CD14-positive monocyte (primary cell): ENCODE data around the gene HEPN1. TPM values are rescaled to one million over a fixed set of nuclear protein-coding genes. Genes with fewer than 3 reads are reported as not detected.

Experiments used
- DNase-seq, 3 donors: peaks; one replicate each; pipeline ENCODE4 v3.0.0-alpha.2; 2011 to 2022
- H2AFZ ChIP-seq: 2 replicates; pipeline ENCODE4 v1.6.0; 2012; ENCODE audit warnings: mild to moderate bottlenecking, low read depth, low read length, inconsistent platforms; ENCODE audit not compliant: insufficient read depth, poor library complexity, severe bottlenecking
- H3K27ac ChIP-seq, 2 donors: 1 replicate in 1 of 2; 2 replicates in 1 of 2; pipeline ENCODE4 v1.5.1; 2012 to 2013; ENCODE audit warnings: low read length in 2 of 2, control low read depth in 1 of 2, inconsistent platforms in 1 of 2, low read depth in 1 of 2, mild to moderate bottlenecking in 1 of 2
- H3K27me3 ChIP-seq, 2 donors: one replicate each; pipeline versions ENCODE4 v1.6.0 to v1.6.1; 2011 to 2013; ENCODE audit warnings: low read length in 2 of 2; ENCODE audit not compliant: control insufficient read depth in 2 of 2, insufficient read depth in 2 of 2
- H3K36me3 ChIP-seq, 2 donors: replicated peaks in 1 of 2; 1 replicate in 1 of 2; 2 replicates in 1 of 2; pipeline versions ENCODE4 v1.5.1 to v1.6.1; 2012 to 2013; ENCODE audit warnings: low read length in 2 of 2, control low read depth in 1 of 2, inconsistent platforms in 1 of 2, mild to moderate bottlenecking in 1 of 2; ENCODE audit not compliant: insufficient read depth in 2 of 2, control insufficient read depth in 1 of 2
- H3K4me1 ChIP-seq, 2 donors: 1 replicate in 1 of 2; 2 replicates in 1 of 2; pipeline versions ENCODE4 v1.5.1 to v1.6.1; 2012 to 2013; ENCODE audit warnings: low read length in 2 of 2, control low read depth in 1 of 2, inconsistent platforms in 1 of 2, mild to moderate bottlenecking in 1 of 2, moderate library complexity in 1 of 2; ENCODE audit not compliant: insufficient read depth in 2 of 2, control insufficient read depth in 1 of 2
- H3K4me2 ChIP-seq: replicated peaks from 2 replicates; pipeline ENCODE3; 2012; ENCODE audit warnings: low read length, moderate library complexity, mild to moderate bottlenecking; ENCODE audit not compliant: poor library complexity, severe bottlenecking; ENCODE audit errors: extremely low read depth
- H3K4me3 ChIP-seq, 3 experiments: fragments of 200-600 bp in 1 of 3; sonication (generic) in 1 of 3; replicated peaks in 1 of 3; 1 replicate in 2 of 3; 2 replicates in 1 of 3; pipeline ENCODE4 v1.5.1; 2011 to 2013; ENCODE audit warnings: low read length in 3 of 3, mild to moderate bottlenecking in 3 of 3, control low read depth in 2 of 3, low read depth in 2 of 3, inconsistent platforms in 1 of 3, moderate library complexity in 1 of 3
- H3K79me2 ChIP-seq: 2 replicates; pipeline ENCODE4 v1.6.0; 2012; ENCODE audit warnings: mild to moderate bottlenecking, control low read depth, inconsistent platforms, low read length, moderate library complexity; ENCODE audit not compliant: insufficient read depth
- H3K9ac ChIP-seq: 2 replicates; pipeline ENCODE4 v1.6.0; 2017; ENCODE audit warnings: low read length, mild to moderate bottlenecking; ENCODE audit not compliant: insufficient read depth, poor library complexity, severe bottlenecking
- H3K9me3 ChIP-seq, 2 donors: replicated peaks in 1 of 2; 1 replicate in 1 of 2; 2 replicates in 1 of 2; pipeline versions ENCODE4 v1.5.1 to v1.6.1; 2012 to 2013; ENCODE audit warnings: low read length in 2 of 2, control low read depth in 1 of 2; ENCODE audit not compliant: control insufficient read depth in 1 of 2, insufficient read depth in 1 of 2
- H4K20me1 ChIP-seq: 2 replicates; pipeline ENCODE4 v1.6.0; 2012; ENCODE audit warnings: mild to moderate bottlenecking, low read length, control low read depth, moderate library complexity; ENCODE audit not compliant: insufficient read depth
- H3K27ac Mint-ChIP-seq, 7 donors: one replicate each; pipeline ENCODE4 v1.8.0; 2020; ENCODE audit warnings: mild to moderate bottlenecking in 7 of 7, mixed read lengths in 7 of 7, moderate library complexity in 6 of 7, inconsistent platforms in 2 of 7
- H3K27me3 Mint-ChIP-seq, 3 donors: one replicate each; pipeline ENCODE4 v1.8.0; 2021 to 2022; ENCODE audit warnings: low read depth in 3 of 3, mild to moderate bottlenecking in 3 of 3, mixed read lengths in 3 of 3, moderate library complexity in 3 of 3, inconsistent platforms in 1 of 3
- H3K36me3 Mint-ChIP-seq, 2 donors: one replicate each; pipeline ENCODE4 v1.8.0; 2020; ENCODE audit warnings: mixed read lengths in 2 of 2, inconsistent platforms in 1 of 2, mild to moderate bottlenecking in 1 of 2
- H3K4me1 Mint-ChIP-seq: one replicate; pipeline ENCODE4 v1.8.0; 2020; ENCODE audit warnings: mild to moderate bottlenecking, mixed read lengths
- H3K4me3 Mint-ChIP-seq, 2 donors: one replicate each; pipeline ENCODE4 v1.8.0; 2020; ENCODE audit warnings: mild to moderate bottlenecking in 2 of 2, mixed read lengths in 2 of 2, moderate library complexity in 1 of 2
- H3K9me3 Mint-ChIP-seq, 7 donors: one replicate each; pipeline ENCODE4 v1.8.0; 2020 to 2022; ENCODE audit warnings: mixed read lengths in 7 of 7, mild to moderate bottlenecking in 6 of 7, moderate library complexity in 6 of 7, inconsistent platforms in 2 of 7
- CTCF ChIP-seq: fragments of 200-600 bp; IDR thresholded peaks from one replicate; pipeline ENCODE4 v1.8.0; 2022; ENCODE audit warnings: antibody characterized with exemption, mild to moderate bottlenecking
- WGBS: methylation state at CpG from one replicate; pipeline ENCODE4 v1.1.5; 2013; ENCODE audit warnings: missing lambda C conversion rate; ENCODE audit not compliant: insufficient coverage; 5-methylcytosine and 5-hydroxymethylcytosine counted together
- intact Hi-C, 2 donors: fragments of 100-400 bp; cut with micrococcal nuclease; formaldehyde crosslinking; loops; one replicate each; pipeline versions ENCODE4 v1.15.0 to v1.15.1; 2023
- polyA plus RNA-seq, 3 donors: library from polyadenylated mRNA; depleted of rRNA in 1 of 3; unstranded in 2 of 3; stranded (reverse) in 1 of 3; fragments of 300-500 nt in 2 of 3; fragments of >200 nt in 1 of 3; fragmentation: Illumina TruSeq in 2 of 3; gene quantifications; 1 replicate in 2 of 3; 2 replicates in 1 of 3; pipeline ENCODE4 v1.2.3, GENCODE V29; 2012 to 2021

HEPN1 gene
- polyA plus RNA-seq, 3 donors = not detected

GRCh38 chr11:124894606-124895430 is 24.2 kb upstream of the HEPN1 start:
- H3K4me1 ChIP-seq = peaks cover 17 to 20% of the 10 kb centered on the region in 2 donors
- H3K27me3 ChIP-seq = no peaks in the 10 kb centered on the region
- no peak for DNase-seq
- no peak overlapping the region for H3K4me2 ChIP-seq
- 83% methylated on average over 2 of the region's 4 CpGs for WGBS
- Mint-ChIP-seq H3K9me3 (no peaks in the 10 kb centered on the region), H3K4me3 (no peak overlapping the region), H3K4me1 (peaks cover 27% of the 10 kb centered on the region), H3K27ac (peak overlapping the region in 2 of 7 donors; percentile 66 to 76), H3K36me3 (no peaks in the 10 kb centered on the region), H3K27me3 (peaks cover 2 to 10% (median 3%) of the 10 kb centered on the region in 3 donors)
- H3K4me3 ChIP-seq = no peak overlapping the region
- H4K20me1 ChIP-seq = no peaks in the 10 kb centered on the region
- no peaks in the 10 kb centered on the region for H3K9me3 ChIP-seq
- intact Hi-C loops = no loop called here
- no peak overlapping the region for H2AFZ ChIP-seq
- H3K27ac ChIP-seq = no peak overlapping the region
- H3K79me2 ChIP-seq = no peaks in the 10 kb centered on the region
- no peaks in the 10 kb centered on the region for H3K36me3 ChIP-seq
- H3K9ac ChIP-seq = no peak overlapping the region
- TF ChIP-seq CTCF = no peak

GRCh38 chr11:124895471-124895971 is 23.5 kb upstream of the HEPN1 start:
- no peaks in the 10 kb centered on the region for H3K36me3 ChIP-seq
- no peaks in the 10 kb centered on the region for H3K79me2 ChIP-seq
- Mint-ChIP-seq H3K27ac (no peak overlapping the region), H3K4me3 (no peak overlapping the region), H3K9me3 (no peaks in the 10 kb centered on the region), H3K4me1 (peaks cover 25% of the 10 kb centered on the region), H3K27me3 (peaks cover 2 to 12% (median 3%) of the 10 kb centered on the region in 3 donors), H3K36me3 (no peaks in the 10 kb centered on the region)
- DNase-seq = no peak
- no peak overlapping the region for H3K9ac ChIP-seq
- H2AFZ ChIP-seq = no peak overlapping the region
- H3K9me3 ChIP-seq = no peaks in the 10 kb centered on the region
- 95% methylated on average over 18 of the region's 20 CpGs for WGBS
- H3K27ac ChIP-seq = no peak overlapping the region
- no peak overlapping the region for H3K4me3 ChIP-seq
- intact Hi-C loops = no loop called here
- H4K20me1 ChIP-seq = no peaks in the 10 kb centered on the region
- TF ChIP-seq CTCF = no peak
- H3K4me1 ChIP-seq = peaks cover 16 to 18% of the 10 kb centered on the region in 2 donors
- no peak overlapping the region for H3K4me2 ChIP-seq
- peaks cover 0 to under 1% of the 10 kb centered on the region in 2 donors for H3K27me3 ChIP-seq
